AG09309 (cell line): Measurements from ENCODE around the gene EML2.

Experiments
- DNase-seq: peaks from one replicate; pipeline ENCODE4 v3.0.0-alpha.2; 2010; ENCODE audit warnings: low read depth
- H3K4me3 ChIP-seq: 2 replicates; pipeline ENCODE4 v1.5.1; 2011; ENCODE audit warnings: mild to moderate bottlenecking, low read depth, low read length, moderate library complexity; ENCODE audit not compliant: control insufficient read depth
- TF ChIP-seq, protein P1 (sequence below): IDR thresholded peaks from 2 replicates; pipeline ENCODE4 v1.5.1; 2011; ENCODE audit warnings: mild to moderate bottlenecking, low read depth, low read length, inconsistent platforms; ENCODE audit not compliant: insufficient read depth, control insufficient read depth; ENCODE audit errors: missing control alignments

EML2 gene

DNA sequence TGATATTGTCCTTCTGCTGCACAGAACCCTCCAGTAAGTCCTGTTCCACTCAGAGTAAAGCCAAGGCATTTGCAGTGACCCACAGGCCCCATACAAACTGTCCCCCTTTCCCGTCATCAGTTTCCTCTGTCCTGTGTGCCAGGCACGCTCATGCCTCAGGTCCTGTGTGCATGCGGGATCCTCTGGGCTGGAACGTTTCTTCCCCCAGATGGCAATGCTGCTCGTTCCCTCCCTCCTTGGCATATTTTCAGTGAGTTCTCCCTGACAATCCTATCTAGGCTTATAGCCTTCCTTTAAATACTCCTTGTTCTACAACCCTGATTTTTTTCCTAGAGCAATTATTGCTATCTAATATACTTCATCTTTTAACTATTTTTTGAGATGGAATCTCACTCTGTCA is 60.3 kb downstream of the EML2 start:
- TF ChIP-seq, protein P1, sequence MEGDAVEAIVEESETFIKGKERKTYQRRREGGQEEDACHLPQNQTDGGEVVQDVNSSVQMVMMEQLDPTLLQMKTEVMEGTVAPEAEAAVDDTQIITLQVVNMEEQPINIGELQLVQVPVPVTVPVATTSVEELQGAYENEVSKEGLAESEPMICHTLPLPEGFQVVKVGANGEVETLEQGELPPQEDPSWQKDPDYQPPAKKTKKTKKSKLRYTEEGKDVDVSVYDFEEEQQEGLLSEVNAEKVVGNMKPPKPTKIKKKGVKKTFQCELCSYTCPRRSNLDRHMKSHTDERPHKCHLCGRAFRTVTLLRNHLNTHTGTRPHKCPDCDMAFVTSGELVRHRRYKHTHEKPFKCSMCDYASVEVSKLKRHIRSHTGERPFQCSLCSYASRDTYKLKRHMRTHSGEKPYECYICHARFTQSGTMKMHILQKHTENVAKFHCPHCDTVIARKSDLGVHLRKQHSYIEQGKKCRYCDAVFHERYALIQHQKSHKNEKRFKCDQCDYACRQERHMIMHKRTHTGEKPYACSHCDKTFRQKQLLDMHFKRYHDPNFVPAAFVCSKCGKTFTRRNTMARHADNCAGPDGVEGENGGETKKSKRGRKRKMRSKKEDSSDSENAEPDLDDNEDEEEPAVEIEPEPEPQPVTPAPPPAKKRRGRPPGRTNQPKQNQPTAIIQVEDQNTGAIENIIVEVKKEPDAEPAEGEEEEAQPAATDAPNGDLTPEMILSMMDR = no peak
- no peak for DNase-seq

DNA sequence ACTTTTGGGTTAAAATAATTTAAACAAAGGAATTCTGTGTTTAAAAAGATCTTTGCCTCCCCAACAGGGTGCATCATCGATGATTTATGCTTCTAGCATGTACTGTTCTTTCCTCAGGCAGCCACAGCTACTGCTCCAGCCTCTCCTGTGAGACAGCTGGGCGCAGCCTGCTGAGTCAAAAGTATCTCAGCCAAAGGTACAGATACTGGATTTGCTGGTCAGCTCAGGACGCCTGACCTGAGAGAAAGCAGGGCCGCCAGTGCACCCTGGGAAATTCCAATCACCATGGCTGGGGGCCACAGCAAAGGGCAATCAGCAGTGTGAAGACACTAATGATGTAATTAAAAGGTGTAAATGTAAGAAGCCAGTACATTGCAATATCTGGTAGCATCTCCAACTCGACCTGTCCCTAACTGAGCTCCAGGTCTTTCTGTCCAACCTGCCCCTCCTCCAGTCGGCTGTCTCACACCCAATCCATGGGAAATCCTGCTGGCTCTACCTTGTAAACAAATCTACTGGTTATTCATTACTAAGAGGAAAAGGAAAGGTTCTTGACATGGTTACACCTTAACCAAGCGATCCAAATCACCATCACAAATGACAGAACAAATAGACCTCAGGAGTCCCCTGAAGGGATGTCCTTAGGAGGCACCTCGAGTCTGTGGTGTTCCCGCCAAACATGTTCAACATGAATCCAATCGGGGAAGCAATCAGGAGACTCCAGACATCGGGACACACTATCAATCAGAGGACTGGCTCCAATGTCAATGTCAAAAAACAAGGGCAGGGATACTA is 61.9 kb downstream of the EML2 start:
- peak; percentile 58 for DNase-seq
- TF ChIP-seq, protein P1 = no peak

More for the DNA sequence above, 60.3 kb downstream of the EML2 start:
- H3K4me3 ChIP-seq = no peak overlapping the region

DNA sequence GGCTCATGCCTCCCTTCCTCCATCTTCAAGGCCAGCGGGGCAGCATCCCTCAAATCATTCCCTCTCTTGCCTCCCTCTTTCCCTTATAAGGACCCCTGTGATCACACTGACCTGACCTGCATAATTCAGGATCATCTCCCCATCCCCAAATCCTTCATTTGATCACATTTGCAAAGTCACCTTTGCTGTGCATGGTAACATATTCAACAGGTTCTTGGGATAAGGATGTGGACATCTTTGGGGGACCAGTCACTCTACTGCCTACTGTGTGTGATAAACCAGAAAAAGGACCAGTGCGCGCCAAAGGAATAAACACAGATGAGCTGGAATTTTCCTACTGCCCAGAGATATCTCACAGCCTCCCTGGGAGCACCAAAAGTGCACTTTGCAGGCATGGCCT is 62.5 kb downstream of the EML2 start:
- TF ChIP-seq, protein P1 = no peak
- no peak for DNase-seq
- H3K4me3 ChIP-seq = no peak overlapping the region

More for the DNA sequence above, 61.9 kb downstream of the EML2 start:
- H3K4me3 ChIP-seq = no peak overlapping the region

DNA sequence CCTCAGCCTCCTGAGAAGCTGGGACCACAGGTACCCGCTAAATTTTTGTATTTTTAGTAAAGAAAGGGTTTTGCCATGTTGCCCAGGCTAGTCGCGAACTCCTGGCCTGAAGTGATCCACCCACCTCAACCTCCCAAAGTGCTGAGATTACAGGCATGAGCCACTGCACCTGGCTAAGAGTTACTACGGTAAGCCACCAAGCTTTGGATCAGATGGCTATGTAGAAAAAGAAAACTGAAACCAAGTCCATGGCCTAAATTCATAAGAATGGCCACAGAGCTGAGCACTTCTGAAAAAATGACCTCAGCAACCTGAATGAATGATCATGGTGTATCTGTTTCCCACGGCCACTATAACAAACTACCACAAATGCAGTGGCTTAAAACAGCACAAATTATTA is 64.0 kb downstream of the EML2 start:
- DNase-seq = no peak
- no peak overlapping the region for H3K4me3 ChIP-seq

DNA sequence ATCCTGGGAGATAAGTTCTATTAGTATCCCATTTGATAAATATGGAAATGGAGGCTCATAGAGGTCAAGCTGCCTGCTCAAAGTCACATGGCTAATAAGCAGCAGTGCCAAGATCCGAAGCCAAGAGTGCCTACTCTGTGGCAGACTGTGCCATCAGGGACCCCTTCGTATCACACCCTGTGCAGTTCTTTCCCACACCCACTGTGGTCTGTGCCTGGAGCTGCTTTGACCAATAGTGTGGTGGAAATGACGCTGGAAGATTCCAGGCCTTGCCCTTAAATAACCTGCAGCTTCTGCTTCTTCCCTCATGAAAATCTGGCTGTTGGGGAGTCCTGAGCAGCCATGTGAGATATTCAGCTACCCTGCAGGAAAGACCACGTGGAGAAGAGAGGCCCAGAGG is 64.7 kb downstream of the EML2 start:
- TF ChIP-seq, protein P1 = no peak
- no peak for DNase-seq
- H3K4me3 ChIP-seq = no peak overlapping the region

More for the DNA sequence above, 64.0 kb downstream of the EML2 start:
- TF ChIP-seq, protein P1 = no peak

DNA sequence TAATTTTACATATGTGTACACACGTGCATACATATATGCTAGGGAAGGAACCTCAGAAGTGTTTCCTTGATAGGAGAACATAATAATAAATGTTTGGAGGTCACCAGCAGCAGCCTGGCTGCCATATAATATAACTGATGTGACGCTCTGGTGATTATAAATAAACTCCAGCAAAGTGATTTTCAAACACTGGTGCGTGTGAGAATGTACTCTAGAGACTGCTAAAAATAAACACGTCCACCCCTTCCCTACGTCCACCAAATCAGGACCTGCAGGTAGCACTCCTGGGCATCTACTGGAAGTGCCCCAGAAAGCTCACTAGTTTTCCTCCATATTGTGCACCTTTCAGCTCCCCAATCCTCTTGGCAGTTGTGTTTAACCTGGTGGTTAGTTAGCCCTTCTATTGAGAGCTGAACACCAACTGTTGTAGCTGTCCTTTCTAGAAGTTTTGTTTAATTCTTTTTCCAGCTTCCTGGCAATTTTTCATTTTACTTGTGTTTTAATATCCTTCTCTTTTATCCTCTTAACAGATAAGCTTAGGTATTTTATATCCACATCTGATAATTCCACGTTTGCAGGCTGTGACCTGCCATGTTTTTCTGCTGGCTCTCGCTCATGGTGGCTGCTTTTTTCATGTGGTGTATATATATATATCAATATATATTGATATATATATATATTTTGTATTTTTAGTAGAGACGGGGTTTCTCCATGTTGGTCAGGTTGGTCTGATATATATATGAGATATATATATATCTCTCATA is 67.6 kb downstream of the EML2 start:
- TF ChIP-seq, protein P1 = no peak
- H3K4me3 ChIP-seq = no peak overlapping the region
- no peak for DNase-seq
